ENCODE results near the gene WIPF3. TPM values are rescaled to one million over a fixed set of nuclear protein-coding genes. Genes with fewer than 3 reads are reported as not detected.
"Not testable (repeated sequence)": the region's sequence is repeated elsewhere in the genome, so short reads cannot be mapped to it uniquely, and the experiment has no call there.

WIPF3 gene
- total RNA-seq, 1 donor from 2014 or later, result not detected

GRCh38 chr7:29879609-29880008 lies 73.3 kb downstream of the WIPF3 start:
- intact Hi-C loops (cut with micrococcal nuclease), result loop anchor here (2.0 kb wide), 1 partner anchor 685 kb away; no protein-coding TSS in a partner anchor

GRCh38 chr7:29881724-29882123 lies 75.4 kb downstream of the WIPF3 start:
- intact Hi-C loops (cut with micrococcal nuclease), result no loop called here

GRCh38 chr7:29882481-29882880 lies 76.2 kb downstream of the WIPF3 start:
- intact Hi-C loops (cut with micrococcal nuclease), result no loop called here

- intact Hi-C loops (cut with micrococcal nuclease), result no loop called here
Measured at GRCh38 chr7:29883462-29884398, 77.4 kb downstream of the WIPF3 start.

- intact Hi-C loops (cut with micrococcal nuclease), result no loop called here
Measured at GRCh38 chr7:29884399-29885272, 78.3 kb downstream of the WIPF3 start.

- intact Hi-C loops (cut with micrococcal nuclease), result no loop called here
Measured at GRCh38 chr7:29885626-29886025, 79.3 kb downstream of the WIPF3 start.

- intact Hi-C loops (cut with micrococcal nuclease), result no loop called here
Measured at GRCh38 chr7:29886827-29887226, 80.5 kb downstream of the WIPF3 start.

- intact Hi-C loops (cut with micrococcal nuclease), result no loop called here
Measured at GRCh38 chr7:29888006-29888405, 81.7 kb downstream of the WIPF3 start.

GRCh38 chr7:29889288-29889687 lies 83.0 kb downstream of the WIPF3 start:
- intact Hi-C loops (cut with micrococcal nuclease), result no loop called here

- intact Hi-C loops (cut with micrococcal nuclease), result no loop called here
Measured at GRCh38 chr7:29890251-29890650, 83.9 kb downstream of the WIPF3 start.

- intact Hi-C loops (cut with micrococcal nuclease), result not testable (repeated sequence)
Measured at GRCh38 chr7:29890786-29891185, 84.5 kb downstream of the WIPF3 start.

GRCh38 chr7:29891766-29892165 lies 85.5 kb downstream of the WIPF3 start:
- intact Hi-C loops (cut with micrococcal nuclease), result no loop called here

- intact Hi-C loops (cut with micrococcal nuclease), result no loop called here
Measured at GRCh38 chr7:29892231-29892630, 85.9 kb downstream of the WIPF3 start.

- intact Hi-C loops (cut with micrococcal nuclease), result no loop called here
Measured at GRCh38 chr7:29893351-29893965, 87.2 kb downstream of the WIPF3 start.

- intact Hi-C loops (cut with micrococcal nuclease), result no loop called here
Measured at GRCh38 chr7:29894256-29894655, 87.9 kb downstream of the WIPF3 start.

- intact Hi-C loops (cut with micrococcal nuclease), result no loop called here
Measured at GRCh38 chr7:29895559-29895958, 89.3 kb downstream of the WIPF3 start.

- intact Hi-C loops (cut with micrococcal nuclease), result no loop called here
Measured at GRCh38 chr7:29896685-29897411, 90.5 kb downstream of the WIPF3 start.

- intact Hi-C loops (cut with micrococcal nuclease), result no loop called here
Measured at GRCh38 chr7:29898301-29898700, 92.0 kb downstream of the WIPF3 start.

GRCh38 chr7:29900745-29901144 lies 94.4 kb downstream of the WIPF3 start:
- intact Hi-C loops (cut with micrococcal nuclease), result no loop called here

GRCh38 chr7:29906200-29907022 lies 100.1 kb downstream of the WIPF3 start:
- intact Hi-C loops (cut with micrococcal nuclease), result no loop called here
